ENCODE results near the gene MEIS3.

Gene MEIS3

DNA sequence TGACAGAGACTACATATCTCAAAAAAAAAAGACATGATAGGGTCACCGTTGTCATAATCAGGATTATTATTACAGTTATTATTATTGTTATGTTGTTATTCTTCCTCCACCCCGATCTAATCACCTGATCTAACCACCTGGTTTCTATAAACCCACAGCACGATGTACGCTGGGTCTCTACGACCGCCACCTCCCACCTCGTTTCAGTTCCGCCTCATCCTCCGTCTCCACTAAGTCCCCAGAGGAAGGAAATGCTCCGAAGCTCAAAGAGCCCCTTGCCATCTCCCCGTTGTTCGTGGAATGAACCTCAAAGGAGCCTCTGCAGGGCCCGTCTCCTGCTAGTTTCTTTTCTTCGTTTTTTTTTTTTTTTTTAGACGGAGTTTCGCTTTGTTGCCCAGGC is 15.9 kb upstream of the MEIS3 start:
- DNase-seq: no peak

DNA sequence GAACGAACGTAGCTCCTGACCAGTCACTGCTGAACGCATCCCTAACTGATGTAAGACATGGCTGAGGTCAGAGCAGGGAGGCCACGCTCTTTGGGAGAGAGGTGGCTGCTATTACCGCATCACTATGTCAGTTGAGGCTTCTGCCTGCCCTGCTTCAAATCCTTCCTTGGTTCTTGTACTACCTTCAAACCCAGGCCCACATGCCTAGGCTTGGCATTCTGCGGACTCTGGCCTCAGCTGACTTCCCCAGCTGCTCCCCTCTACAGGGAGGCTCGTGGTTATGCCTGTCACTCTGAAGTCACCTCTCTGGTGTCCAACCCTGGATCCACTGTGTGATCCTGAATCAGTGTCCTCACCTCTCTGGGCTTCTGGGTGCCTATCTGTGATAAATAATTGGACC is 14.8 kb upstream of the MEIS3 start:
- no peak for DNase-seq

DNA sequence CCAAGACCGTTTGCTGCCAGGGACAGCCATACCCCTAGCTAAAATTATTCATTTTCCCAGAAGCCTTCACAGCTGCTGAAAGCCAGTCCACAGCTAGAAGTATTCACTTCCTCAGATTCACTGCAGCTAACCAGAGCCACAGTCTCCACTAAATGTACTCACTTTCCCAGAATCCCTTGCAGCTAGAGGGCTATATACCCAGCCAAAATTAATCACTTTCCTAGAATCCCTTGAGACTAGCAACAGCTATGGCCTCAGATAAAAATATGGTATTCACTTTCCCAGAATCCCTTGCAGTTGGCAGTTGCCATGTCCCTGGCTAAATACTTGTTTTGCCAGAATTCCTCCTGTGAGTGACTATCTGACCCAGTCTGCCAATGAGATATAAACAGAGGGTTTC is 13.8 kb upstream of the MEIS3 start:
- no peak for DNase-seq

DNA sequence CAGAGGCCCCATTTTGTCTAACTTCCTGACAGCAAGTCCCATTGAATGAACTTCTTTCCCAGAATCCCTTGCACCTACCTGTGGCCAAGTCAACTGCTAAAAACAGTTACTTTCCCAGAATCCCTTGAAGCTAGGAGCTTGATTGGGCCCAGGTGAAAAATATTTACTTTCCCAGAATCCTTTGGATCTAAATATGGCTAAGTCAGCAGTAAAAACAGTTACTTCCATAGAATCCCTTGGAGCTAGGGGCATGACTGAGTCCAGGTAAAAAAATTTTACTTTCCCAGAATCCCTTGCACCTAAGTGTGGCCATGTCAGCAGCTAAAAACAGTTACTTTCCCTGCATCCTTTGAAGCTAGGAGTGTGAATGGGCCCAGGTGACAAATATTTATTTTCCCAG is 13.2 kb upstream of the MEIS3 start:
- DNase-seq: no peak

DNA sequence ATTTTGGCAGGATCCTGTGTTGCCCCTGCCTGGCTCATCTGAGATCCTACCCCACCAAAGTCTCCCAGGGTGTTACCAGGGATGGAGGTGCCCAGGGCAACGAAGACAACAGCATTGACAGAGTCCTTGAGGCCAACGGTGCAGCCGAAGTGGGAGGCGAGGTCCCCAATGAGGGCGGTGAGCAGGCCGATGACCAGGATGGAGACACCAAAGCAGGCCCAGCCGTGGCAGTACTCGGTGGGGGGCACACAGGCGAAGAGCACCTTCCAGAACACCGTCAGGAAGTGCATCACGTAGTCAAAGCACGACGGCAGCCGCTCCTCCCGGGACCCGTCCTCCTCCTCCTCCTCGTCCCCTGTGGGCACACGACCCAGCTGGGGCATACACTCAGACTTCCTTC is 12.8 kb upstream of the MEIS3 start:
- no peak for DNase-seq

DNA sequence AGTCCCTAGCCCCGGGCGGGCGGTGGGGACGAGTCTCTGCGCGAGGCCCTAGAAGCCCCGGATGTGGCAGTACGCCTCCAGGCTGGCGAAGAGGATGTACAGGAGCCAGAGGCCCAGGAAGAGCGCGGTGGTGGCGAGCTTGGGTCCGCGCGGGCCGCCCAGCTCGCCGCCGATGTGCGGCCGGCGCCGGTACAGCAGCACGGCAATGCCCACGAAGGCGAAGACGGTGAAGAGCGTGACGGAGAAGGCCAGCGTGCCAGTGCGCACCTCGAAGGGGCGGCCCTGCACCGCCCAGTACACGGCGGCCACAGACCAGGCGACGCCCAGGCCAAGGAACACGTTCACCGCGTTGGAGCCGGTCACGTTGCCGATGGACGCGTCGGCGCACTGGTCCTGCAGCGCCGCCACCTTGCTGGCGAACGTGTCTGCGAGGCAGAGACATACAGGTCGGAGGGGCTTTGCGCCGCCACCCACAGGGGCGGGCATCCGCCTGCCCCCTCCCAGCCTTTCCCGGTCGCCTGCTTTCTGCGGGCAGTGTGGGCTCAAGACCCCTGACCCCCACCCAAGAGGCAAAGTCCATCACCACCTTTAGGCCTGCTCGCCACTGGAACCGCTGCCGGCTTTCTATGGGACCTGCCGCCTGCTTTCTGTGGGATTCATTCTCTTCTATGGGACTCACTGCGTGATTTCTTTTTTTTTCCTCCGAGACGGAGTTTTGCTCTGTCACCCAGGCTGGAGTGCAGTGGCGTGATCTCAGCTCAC is 10.9 kb upstream of the MEIS3 start:
- DNase-seq: no peak

DNA sequence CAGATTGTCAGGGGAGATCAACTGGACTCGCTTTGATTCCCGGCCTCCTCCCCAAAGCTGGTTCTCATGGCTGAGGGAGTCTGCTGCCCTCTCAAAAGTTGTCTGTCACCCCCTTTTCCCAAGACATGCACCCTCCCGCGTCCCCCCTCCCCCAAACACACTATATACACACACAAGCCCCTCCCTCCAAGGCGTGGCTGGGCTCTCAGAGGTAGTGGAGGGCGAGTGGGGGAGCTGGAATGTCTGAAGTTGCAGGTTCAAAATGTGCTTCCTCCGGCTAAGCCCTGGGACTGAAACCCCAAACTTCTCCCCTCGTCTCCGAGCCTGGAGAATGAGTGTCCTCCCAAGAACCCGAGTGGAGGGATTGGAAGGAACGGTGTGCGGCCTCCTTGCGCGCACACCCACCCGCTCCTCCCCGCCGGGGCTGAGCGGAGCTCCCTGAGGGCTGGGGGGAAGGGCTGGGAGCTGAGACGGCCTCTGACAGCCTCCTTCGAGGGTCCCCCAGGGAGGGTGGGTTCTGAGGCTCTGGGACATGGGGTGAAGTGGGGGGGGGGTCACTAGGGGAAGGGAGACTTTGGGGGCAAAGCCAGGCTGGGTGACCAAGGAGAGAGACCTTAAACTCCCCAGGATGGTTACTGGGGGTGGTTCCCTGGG is 9.9 kb upstream of the MEIS3 start:
- DNase-seq: no peak

DNA sequence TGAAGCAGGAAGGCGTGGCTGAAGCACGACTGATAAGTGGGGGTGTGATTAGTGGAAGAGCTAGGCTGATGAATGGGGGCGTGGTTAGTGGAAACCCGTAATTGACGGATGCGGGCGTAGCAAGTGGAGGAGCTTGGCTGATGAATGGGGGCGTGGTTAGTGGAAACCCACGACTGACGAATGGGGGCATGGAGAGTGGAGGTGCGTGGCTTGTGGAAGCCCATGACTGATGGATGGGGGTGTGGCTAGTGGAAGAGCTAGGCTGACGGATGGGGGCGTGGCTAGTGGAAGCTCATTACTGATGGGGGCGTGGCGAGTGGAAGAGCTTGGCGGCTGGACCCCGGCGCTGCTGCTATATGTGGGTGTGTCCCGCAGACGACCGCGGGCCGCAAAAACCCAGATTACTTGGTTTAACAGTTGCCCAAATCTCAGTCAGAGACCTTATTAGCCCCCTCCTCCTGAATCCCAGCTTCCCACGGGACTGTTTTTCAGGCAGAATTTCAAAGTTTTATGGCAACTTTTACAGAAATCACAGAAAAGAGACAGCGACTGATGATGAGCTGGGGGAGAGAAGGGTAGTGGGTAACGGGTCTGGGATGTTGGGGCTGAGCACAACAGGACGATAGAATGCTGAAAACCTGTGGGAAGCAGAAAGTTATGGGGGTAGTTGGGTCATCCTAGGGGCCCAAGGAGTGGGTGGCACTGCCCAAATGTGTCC is 9.0 kb upstream of the MEIS3 start:
- peak; percentile 98 for DNase-seq

DNA sequence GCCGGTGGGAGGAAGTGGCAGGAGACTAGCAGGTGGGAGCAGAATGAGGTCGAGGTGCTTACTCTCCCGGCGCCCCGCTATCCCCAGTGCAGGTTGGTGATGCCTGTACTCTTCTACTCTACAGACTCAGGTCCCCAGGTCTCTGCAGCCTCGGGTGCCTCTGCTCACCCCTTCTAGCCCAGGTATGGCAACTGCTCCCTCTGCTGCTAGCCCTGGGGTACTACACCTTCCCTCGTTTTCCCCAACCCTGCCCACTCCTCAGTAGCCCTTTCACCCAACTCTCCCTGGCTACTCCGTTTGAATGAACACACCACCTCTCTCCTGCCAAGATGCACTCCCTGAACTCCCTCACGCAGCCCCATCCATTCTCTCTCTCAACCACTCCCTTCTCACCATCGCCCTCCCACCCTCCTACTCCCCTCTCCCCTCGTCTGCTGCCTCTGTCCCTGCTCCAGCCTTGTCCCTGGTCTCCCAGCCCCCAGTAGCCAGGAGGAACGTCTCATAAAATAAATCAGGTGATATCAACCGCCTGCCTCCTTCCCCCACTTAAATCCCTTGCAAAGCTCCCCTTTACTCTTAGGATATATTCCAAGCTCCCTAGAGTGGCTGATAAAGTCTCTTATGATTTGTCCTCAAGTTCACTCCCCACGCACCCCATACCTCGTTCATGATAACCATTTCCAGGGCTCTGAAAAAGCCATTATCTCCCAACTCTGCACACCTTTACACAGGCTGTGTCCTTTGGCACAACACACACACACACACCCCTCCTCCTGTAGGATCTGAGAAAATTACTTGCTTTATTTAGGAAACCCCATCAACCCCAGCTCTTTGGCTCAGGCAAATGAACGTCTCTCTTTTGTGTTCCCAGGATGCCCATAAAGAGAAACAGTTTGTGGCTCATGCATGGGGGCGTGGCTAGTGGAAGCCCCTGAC is 8.2 kb upstream of the MEIS3 start:
- DNase-seq: peak; percentile 47

DNA sequence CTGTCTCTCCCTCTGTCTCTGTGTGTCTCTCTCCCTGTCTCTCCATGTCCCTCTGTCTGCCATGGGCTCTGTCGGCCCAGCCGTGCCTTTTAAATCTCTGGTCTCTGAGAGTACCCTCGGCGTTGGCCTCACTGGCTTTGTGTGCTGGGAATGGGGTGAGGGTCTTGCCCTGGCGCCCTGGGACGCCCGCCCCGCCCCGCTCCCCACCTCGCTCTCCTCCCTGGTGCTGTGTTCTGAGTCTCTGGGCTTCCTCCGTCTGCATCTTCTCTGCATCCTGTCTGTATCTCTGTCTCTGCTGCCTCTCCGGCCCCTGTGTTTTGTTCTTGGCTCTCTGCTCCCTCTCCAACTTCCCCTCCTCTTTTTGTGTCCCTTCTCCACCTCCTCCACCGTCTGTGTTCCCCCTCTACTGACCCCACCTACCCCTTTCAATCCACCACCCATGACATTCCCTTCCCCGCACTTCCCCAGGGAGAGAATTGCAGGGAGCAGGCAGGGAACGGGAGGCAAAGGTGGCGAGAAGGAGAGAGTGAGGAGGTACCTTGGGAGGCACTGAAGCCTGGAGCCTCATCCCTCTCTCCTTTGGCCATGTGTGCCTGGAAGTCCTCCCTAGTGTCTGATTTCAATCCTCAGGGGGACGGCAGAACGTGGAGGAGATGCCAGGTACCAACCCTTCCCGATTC is 4.0 kb upstream of the MEIS3 start:
- DNase-seq: no peak

DNA sequence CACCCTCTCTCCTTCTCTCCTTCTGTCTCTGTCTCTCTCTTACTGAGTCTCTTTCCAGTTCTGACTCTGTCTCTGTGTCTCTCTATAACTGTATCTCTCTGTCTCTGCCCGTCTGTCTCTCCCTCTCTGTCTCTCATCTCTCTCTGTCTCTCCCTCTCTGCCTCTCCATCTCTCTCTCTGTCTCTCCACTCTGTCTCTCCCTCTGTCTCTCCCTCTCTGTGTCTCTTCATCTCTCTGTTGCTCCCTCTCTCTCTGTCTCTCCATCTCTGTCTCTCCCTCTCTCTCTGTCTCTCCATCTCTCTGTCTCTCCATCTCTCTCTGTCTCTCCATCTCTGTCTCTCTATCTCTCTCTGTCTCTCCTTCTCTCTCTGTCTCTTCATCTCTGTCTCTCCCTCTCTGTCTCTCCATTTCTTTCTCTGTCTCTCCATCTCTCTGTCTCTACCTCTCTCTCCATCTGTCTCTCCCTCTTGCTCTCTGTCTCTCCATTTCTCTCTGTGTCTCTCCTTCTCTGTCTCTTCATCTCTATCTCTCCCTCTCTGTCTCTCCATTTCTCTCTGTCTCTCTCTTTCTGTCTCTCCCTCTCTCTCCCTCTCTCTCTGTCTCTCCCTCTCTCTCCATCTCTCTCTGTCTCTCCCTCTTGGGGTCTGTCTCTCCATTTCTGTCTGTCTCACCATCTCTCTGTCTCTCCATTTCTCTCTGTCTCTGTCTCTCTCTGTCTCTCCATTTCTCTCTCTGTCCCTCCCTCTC is 3.3 kb upstream of the MEIS3 start:
- no peak for DNase-seq

DNA sequence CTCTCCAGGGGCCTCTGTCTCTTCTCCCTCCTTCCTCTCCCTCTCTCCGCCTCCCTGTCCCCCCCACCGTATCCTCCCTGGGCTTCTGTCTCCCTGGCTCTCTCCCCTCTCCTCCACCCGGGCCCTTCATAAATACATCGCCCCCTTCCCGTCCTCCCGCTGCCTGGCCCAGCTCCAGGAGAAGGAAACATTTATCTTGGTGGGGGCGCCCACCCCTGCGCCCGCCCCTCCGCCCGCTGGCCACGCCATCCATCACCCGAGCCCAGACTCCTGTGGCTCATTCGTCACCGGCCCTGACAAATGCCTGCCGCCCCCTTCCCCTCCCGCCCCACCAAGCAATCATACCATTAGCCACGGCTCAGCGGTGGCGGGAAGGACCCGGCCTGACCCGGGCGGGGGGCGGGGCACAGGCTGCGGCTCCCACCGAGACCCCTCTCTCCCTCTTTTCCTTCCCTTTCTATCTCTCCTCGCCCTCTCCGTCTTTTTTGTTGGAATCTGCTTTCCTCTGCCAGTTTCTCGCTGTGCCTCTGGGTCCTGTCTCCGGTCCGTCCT is 2.6 kb upstream of the MEIS3 start:
- DNase-seq: no peak

DNA sequence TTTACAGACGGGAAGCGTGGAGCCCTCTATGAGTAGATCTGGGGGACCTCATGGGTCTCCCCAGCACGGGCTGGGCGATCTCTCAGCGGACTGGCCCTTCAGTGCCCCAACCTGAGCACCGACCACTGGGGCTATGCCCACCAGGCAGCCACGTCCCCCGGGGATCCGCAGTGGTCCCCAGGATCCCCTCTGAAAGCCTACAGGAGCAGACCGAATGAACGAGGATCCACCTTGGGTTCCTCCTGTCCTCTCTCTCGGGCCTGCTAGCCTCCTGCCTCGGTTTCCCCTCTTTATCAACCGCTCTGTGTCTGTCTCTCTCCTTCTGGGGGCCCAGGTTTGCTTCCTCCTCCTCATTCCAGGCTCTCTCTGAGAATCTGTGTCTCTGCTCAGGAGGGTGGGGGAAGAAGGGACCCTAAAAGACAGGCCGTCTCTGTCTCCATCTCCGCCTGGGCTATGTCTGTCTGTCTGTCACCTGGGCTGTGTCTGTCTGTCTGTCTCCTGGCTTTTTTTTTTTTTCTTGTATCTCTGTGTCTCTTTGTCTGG is 2.0 kb upstream of the MEIS3 start:
- DNase-seq: no peak

DNA sequence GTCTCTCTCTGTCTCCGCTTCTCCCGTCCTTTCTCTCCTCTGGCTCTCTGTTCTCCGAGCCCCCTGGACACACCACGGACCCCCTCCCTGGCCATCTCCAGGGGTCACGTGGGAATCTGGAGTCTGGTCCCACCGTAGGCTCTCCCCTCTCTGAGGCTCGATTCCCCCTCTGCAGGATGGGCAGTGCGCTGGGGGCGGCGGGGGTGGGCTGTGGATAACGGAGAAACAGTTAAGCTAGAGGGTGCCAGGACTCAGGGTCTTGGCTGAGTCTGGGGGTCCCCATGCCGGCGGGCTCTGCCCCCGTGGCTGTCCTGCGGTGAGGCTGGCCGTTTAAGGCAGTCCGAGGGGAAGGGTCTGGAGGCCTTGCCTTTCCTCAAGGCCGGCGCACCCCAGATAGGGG is 462 bp upstream of the MEIS3 start:
- no peak for DNase-seq

DNA sequence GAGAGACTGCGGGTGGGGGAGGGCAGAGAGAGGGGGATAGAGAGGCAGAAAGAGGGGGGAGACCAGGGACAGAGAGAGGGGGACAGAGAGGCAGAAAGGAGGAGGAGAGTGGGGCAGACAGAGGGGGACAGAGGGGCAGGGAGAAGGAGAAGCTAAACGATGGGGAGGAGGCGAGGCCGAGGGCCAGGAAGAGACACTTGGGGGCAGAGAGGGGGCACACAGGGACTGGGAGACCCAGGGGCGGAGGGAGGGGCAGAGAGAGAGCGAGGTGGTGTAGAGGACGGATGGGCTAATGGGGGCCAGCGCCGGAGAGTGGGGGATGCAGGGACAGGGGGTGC is 666 bp downstream of the MEIS3 start:
- DNase-seq: no peak

DNA sequence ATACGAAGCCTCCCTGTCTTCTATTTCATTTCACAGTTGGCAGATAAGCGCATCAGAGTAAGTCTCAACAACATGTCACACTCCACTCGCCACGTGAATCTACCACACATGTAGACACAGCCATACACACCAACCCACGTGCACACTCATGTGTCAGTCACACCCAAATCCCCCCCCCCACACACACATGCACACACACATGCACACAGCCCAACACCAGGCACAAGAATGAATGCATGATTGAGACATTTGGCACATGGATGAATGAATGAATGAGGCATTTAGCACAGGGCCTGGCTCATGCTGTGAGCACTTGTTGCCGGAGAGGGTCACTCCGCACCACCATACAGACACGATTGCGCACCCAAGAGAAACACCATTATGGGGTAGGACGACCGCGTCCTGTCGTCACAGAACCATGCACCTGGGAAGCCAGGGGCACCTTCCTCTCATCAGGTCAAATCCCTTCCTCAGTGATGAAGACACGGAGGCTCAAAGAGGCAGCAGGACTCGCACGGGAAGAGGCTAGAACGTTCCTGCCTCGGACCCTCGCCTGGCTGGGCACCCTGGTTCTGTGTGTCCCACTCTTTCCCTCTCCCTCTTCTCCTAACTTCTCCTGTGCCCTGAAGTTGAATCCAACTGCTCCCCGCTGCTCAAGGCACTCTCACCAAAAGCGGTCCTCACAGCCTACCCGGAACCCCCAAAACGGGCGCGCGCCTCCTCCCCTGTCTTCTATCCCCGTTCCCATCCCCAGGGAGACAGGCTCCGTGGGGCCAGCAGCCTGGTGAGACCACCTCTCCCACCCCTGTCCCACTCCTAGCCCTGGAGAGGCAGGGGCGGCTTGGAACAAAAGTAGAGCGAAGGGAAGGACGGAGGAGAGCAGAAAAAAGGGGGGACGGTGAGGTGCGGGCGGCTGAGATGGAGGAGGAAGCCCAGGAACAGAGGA is 1.3 kb downstream of the MEIS3 start:
- no peak for DNase-seq

DNA sequence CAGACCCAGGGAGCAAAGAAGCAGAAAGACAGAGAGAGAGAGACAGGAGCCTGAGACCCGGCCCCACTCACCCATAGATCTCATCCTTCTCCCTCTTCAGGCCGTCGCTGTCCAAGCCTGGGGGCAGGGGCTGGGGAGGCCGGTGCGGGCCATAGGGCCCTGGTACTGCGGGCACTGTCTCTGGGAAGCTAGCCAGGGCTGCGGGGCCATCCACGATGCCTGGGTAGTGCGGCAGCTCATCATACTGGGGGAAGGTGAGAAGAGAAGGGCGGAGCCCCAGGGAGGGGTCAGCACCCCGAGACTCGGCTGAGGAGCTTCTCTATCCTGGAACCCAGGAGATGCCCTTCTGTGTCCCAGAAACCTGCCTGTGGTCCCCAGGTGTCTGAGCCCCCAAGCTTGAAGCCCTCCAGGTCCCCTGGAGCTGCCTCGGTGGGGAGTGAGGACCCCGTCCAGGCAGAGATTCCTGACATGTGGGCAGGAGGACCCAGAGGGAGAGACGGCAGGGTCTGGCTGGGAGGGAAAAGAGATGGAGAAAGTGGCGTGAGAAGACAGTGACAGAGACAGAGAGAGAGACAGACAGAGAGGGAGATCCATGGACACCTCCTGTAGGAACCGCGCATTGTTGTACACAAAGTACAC is 2.1 kb downstream of the MEIS3 start:
- no peak for DNase-seq

DNA sequence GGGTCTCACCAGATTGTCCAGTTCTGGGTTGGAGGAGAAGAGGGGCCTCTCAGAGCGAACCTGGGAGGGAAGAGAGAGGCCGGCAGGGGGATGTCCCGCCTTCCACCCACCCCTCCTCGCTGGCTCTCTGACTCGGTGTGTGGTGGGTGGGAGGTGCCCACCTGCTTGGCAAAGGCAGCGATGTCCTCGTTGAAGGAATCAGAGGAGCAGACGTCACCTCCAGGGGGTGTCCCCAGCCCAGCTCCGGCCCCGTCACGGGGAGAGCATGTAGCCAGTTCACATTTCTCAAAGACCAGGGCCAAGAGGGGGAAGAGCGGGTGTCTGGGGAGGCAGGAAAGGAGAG is 2.7 kb downstream of the MEIS3 start:
- DNase-seq: no peak

DNA sequence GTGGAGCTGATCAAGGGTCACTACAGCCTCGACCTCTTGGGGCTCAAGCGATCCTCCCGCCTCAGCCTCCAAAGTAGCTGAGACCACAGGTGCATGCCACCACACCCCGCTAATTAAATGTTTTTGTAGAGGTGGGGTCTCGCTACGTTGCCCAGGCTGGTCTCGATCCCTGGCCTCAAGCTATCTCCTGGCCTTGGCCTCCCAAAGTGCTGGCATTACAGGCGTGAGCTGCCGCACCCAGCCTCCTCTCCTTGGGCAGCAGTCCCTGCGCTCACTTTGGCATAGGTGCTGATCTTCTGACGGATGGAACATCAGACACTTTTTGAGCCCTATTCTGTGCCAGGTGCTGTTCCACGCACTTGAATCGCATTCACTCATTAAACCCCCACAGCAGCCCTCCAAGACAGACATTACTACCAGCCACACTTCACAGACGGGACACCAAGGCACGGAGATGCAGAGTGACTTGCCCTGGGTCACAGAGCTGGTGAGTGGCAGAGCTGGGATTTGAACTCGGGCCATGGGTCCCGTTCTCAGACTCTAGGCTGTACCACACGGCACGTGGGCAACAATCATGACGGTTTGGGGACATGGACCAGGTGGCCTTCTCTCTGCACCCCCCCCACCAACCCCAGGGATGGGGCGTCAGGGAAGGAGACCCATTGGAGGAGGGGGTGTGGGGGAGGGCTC is 3.2 kb downstream of the MEIS3 start:
- no peak for DNase-seq
